HG03139 (cell line): Measurements from ENCODE around the gene RAB44.
"Not testable (repeated sequence)": the region's sequence is repeated elsewhere in the genome, so short reads cannot be mapped to it uniquely, and the experiment has no call there.

Experiments used
- ATAC-seq: cut with Tn5 transposase; IDR thresholded peaks from one replicate; pipeline ENCODE4 v1.9.1; 2021; ENCODE audit not compliant: unreplicated experiment

RAB44 gene

GRCh38 chr6:36712816-36713215 is 15.2 kb downstream of the RAB44 start:
- ATAC-seq = no peak

- ATAC-seq = no peak
These were observed 16.2 kb downstream of the RAB44 start for GRCh38 chr6:36713846-36714245.

- no peak for ATAC-seq
These were observed 16.9 kb downstream of the RAB44 start for GRCh38 chr6:36714511-36714910.

- no peak for ATAC-seq
These were observed 17.8 kb downstream of the RAB44 start for GRCh38 chr6:36715469-36715868.

- no peak for ATAC-seq
These were observed 19.0 kb downstream of the RAB44 start for GRCh38 chr6:36716476-36717093.

- no peak for ATAC-seq
These were observed 19.7 kb downstream of the RAB44 start for GRCh38 chr6:36717231-36717825.

GRCh38 chr6:36717871-36718540 is 20.4 kb downstream of the RAB44 start:
- ATAC-seq = no peak

- ATAC-seq = no peak
These were observed 20.9 kb downstream of the RAB44 start for GRCh38 chr6:36718560-36718959.

GRCh38 chr6:36719126-36719525 is 21.5 kb downstream of the RAB44 start:
- no peak for ATAC-seq

- no peak for ATAC-seq
These were observed 22.9 kb downstream of the RAB44 start for GRCh38 chr6:36720251-36721141.

- no peak for ATAC-seq
These were observed 23.9 kb downstream of the RAB44 start for GRCh38 chr6:36721369-36722140.

- no peak for ATAC-seq
These were observed 24.7 kb downstream of the RAB44 start for GRCh38 chr6:36722365-36722764.

GRCh38 chr6:36722879-36723278 is 25.3 kb downstream of the RAB44 start:
- ATAC-seq = no peak

- not testable (repeated sequence) for ATAC-seq
These were observed 26.4 kb downstream of the RAB44 start for GRCh38 chr6:36723992-36724391.

GRCh38 chr6:36724514-36725390 is 27.1 kb downstream of the RAB44 start:
- ATAC-seq = no peak

- ATAC-seq = no peak
These were observed 28.0 kb downstream of the RAB44 start for GRCh38 chr6:36725581-36725980.

- ATAC-seq = no peak
These were observed 29.9 kb downstream of the RAB44 start for GRCh38 chr6:36727505-36728021.

GRCh38 chr6:36728289-36729160 is 30.9 kb downstream of the RAB44 start:
- ATAC-seq = no peak

GRCh38 chr6:36729161-36729524 is 31.5 kb downstream of the RAB44 start:
- no peak for ATAC-seq
